K562 treated with DMSO at 1 percent for 12 hours (cell line): ENCODE measurements around the gene SHISA9. TPM values are rescaled to one million over a fixed set of nuclear protein-coding genes. Genes with fewer than 3 reads are reported as not detected.

Experiments
- total RNA-seq: library from RNA; unstranded; fragments of 300-600 nt; gene quantifications from 2 replicates; pipeline ENCODE4 v1.2.3, GENCODE V29; 2022; ENCODE audit not compliant: insufficient read depth

Gene SHISA9
- not detected in 2 replicates for total RNA-seq

GRCh38 chr16:12901597-12902461, at the start of gene SHISA9:
Gene SHISA9 (plus strand): TSS chr16:12901598.

Other genes starting within 250 kb of the SHISA9 start
- gene CPPED1, start 97.7 kb upstream of the SHISA9 start, total RNA-seq = 9.7 and 20.3 TPM in 2 replicates